Stimulated activated CD4-positive, alpha-beta T cell treated with anti-CD3 and anti-CD28 coated beads, Interleukin-2, amount 100 ng/mL, for 4 hours (primary cell): ENCODE measurements around the gene MYCN.

Experiments
- DNase-seq: peaks from one replicate; pipeline ENCODE4 v3.0.0-alpha.2; 2020; ENCODE audit warnings: low read depth

Gene MYCN

DNA sequence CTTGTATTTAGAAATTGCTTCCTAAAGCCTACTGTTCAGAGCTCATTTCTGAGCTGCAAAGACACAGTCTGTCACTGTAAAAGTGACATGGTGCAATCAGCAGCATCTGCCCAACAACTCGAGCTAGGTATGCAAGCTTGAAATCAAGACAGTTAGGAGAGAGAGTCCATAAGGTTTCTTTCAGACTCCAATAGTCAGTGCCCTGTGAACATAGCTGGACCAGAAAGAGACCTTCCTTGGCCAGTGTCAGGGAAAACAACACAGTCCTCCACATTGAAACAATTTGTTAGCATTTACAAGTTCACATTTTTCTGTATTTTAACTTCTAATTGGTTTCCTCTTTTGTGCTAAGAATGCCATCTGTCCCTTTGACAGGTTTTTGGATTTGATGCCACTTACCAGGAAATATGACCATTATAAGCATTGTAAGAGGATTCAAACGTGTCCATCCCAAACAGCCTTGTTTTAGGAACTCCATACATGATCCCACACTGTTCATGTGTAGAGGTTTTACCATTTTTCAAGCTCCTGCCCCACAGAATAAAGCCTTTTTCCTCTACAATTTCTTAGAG is 8.9 kb upstream of the MYCN start:
- no peak for DNase-seq

DNA sequence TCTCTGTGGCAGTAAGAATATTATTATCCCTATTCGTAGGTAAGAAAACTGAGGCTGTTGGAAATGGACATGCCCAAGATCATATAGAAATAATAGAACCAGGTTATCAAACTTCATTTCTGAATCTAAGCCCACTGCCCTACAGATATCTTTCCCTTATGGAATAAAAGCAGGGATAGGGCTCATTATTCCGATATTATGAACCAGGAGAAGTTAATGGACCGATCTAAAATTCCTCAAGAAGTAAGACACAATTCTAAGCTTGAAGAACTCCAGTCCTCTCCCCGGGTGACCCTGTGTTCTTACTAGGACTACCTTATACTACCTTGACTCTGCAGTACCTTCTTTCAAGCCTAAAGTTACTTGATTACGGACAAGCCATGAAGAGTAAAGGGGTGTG is 8.4 kb upstream of the MYCN start:
- no peak for DNase-seq

DNA sequence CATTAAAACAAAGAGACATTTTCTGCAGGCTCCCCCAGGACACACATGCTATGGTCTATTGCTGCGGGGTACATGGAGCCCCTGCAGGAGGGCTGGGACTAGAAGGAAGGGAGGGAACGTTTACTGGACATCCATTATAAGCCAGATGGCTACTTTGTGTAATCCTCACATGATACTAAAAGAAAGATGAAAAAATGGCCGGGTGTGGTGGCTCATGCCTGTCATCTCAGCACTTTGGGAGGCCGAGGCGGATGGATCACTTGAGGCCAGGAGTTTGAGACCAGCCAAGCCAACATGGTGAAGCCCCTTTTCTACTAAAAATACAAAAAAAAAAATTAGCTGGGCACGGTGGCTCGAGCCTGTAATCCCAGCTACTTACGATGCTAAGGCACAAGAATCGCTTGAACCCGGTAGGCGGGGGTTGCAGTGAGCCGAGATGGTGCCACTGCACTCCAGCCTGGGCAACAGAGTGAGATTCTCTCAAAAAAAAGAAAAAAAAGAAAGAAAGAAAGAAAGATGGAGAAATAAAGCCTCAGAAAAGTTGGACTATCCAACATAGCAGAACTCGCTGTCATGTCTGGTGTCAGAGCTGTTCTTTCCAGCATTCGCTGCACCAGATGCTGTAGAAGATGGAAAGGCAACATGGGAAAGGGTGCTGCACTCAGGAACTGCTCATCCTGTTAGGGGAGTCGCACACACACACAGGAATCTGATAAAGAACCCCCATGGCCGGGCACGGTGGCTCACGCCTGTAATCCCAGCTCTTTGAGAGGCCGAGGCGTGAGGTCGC is 7.8 kb upstream of the MYCN start:
- no peak for DNase-seq

DNA sequence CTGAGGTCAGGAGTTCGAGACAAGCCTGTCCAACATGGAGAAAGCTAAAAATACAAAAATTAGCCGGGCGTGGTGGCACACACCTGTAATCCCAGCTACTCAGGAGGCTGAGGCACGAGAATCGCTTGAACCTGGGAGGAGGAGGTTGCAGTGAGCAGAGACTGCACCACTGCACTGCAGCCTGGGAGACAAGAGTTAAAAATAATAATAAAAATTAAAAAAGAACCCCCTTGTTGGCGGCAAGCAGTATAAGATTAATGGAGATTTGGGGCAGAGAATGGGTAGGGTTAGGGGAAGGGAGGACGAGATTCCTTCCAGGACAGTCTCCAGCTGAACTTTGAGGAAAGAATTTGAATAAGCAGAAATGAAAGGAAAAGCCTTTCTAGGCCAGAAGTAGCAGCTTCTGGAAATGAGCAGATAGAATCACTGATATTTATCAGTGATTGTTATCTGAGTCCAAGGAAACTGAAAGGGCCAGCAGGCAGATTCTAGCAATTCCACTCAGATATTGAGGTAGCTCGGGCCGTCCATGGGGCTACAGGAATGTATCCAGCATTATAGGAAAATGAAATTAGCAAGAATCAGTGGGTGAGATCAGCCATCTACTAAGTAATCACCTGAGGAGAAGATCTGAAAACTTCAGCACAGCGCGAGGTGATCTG is 7.0 kb upstream of the MYCN start:
- no peak for DNase-seq

GRCh38 chr2:15934291-15934945 is 5.9 kb upstream of the MYCN start:
- DNase-seq = no peak

- no peak for DNase-seq
Observed at GRCh38 chr2:15935189-15935588, 5.2 kb upstream of the MYCN start.

- no peak for DNase-seq
Observed at GRCh38 chr2:15935675-15936074, 4.7 kb upstream of the MYCN start.

GRCh38 chr2:15936277-15937104 is 3.9 kb upstream of the MYCN start:
- DNase-seq = no peak

GRCh38 chr2:15937105-15937881 is 3.1 kb upstream of the MYCN start:
- no peak for DNase-seq

- DNase-seq = no peak
Observed at GRCh38 chr2:15937882-15938802, 2.2 kb upstream of the MYCN start.

- no peak for DNase-seq
Observed at GRCh38 chr2:15938803-15939555, 1.4 kb upstream of the MYCN start.

DNA sequence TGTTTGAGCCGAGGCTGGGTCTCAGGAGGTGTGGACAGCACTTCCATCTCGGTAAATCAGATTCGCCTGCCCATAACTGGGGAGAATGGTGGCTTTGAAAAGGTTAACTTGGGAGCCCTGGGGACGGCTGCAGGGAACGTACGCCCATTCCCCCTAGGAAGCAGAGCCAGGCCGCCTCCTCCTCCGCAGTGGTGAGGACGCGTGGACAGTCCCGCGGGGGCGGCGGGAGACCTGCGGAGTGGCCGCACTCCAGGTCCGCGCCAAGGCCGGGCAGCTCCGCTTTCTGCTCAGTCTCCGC is 845 bp upstream of the MYCN start:
- DNase-seq = no peak

DNA sequence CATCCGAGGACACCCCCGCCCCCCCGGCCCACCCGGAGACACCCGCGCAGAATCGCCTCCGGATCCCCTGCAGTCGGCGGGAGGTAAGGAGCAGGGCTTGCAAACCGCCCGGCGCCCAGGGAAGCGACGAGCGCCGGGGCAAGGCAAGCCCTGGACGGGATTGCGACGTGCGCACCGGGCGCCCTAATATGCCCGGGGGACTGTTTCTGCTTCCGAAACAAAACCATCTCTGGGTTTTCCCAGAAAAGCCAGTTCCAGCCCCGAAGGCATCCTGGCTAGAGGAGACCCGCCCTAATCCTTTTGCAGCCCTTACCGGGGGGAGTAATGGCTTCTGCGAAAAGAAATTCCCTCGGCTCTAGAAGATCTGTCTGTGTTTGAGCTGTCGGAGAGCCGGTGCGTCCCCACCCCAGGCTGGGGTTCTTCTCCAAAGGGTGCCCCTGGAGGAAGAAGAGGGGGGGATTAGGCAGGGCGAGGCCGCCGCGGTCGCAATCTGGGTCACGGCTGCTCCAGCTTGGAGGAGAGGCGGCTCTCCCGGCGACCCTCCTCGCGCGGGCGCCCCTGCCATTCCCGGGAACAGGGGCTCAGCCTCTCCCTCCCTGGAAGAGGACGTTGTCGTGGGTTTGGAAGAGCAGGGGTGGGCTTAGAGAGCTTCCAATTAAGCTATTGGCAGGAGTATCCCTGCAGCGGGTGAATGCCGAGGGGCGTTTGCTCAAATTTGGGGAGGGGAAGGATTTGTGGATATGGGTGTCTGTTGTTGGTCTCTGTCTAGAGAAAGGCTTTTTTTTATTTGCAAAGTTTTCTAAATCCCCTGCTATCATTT is 521 bp downstream of the MYCN start:
- no peak for DNase-seq

DNA sequence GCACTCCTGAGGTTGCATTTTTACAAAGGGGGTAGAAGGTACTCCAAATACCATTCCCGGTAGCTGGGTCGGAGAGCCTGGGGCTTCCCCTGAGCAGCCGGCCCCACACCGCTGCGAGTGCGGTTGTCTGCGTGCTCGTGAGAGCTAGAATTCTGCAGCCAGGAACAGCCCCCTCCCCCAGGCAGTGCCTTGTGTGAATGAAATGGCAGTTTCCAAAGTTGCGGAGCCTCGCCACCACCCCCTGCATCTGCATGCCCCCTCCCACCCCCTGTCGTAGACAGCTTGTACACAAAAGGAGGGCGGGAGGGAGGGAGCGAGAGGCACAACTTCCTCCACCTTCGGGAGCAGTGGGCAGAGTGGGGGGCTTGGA is 1.1 kb downstream of the MYCN start:
- no peak for DNase-seq

GRCh38 chr2:15941871-15942710 is 1.7 kb downstream of the MYCN start:
- no peak for DNase-seq

DNA sequence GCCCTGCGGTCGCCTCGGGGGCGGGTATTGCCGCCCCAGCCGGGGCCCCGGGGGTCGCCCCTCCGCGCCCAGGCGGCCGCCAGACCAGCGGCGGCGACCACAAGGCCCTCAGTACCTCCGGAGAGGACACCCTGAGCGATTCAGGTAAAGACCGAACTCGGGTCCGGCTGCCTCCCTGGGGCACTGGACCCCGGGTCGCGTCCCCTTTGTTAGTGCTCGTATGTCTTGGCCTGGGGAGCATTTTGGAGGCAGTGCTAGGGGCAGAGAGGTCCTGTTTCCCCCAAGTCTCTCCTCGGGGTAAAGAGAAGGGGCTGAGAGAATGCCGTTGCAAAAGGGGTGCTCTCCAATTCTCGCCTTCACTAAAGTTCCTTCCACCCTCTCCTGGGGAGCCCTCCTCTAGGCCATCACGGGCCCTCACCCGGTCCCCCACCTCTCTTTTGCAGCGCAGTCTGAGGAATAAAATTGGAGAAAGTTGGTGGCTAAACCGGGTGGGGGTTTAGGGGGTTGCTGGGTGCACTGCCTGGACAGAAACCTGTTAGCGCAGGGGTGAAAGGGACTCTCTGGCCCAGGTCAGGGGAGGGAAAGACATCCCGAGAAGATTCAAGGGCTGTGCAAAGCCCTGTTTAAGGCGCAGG is 2.5 kb downstream of the MYCN start:
- no peak for DNase-seq
